Motor neuron (in vitro differentiated cells): ENCODE measurements around the gene SUGCT. TPM values are rescaled to one million over a fixed set of nuclear protein-coding genes. Genes with fewer than 3 reads are reported as not detected.

Experiments used
- ATAC-seq, 8 experiments: fragments of 200-7000 bp; cut with Tn5 transposase; replicated peaks in 6 of 8; 2 replicates each; pipeline ENCODE4 v1.8.0; 2021; ENCODE audit warnings: mild to moderate bottlenecking in 8 of 8, moderate library complexity in 8 of 8
- H3K27ac ChIP-seq, 2 donors: fragments of 250-450 bp; sonication (Bioruptor Pico); 2 replicates each; pipeline ENCODE4 v1.9.0; 2021; ENCODE audit warnings: antibody characterized with exemption in 2 of 2, mild to moderate bottlenecking in 2 of 2, moderate library complexity in 1 of 2
- H3K4me1 ChIP-seq, 2 donors: fragments of 250-450 bp; sonication (Bioruptor Pico); replicated peaks in 1 of 2; 2 replicates each; pipeline ENCODE4 v1.6.1; 2021; ENCODE audit warnings: antibody characterized with exemption in 2 of 2, mild to moderate bottlenecking in 2 of 2, moderate library complexity in 1 of 2
- H3K4me3 ChIP-seq, 5 donors: fragments of 250-450 bp; sonication (Bioruptor Pico); 2 replicates each; pipeline ENCODE4 v1.9.0; 2021; ENCODE audit warnings: antibody characterized with exemption in 5 of 5, mild to moderate bottlenecking in 5 of 5, moderate library complexity in 4 of 5
- WGBS, 10 experiments: fragments of 450-650 bp; shearing (Covaris generic); methylation state at CpG; one replicate each; pipeline ENCODE4 v1.0.0; 2022; 5-methylcytosine and 5-hydroxymethylcytosine counted together
- in situ Hi-C, 9 experiments: fragments of 400-800 bp; cut with MboI; loops; one replicate each; pipeline ENCODE4 v1.15.0; 2021; ENCODE audit warnings: low sequenced_read_pairs in 9 of 9, low pct_unique_long_range_greater_than_20kb in 2 of 9; ENCODE audit not compliant: unreplicated experiment in 9 of 9
- total RNA-seq, 8 experiments: library from RNA; unstranded; fragments of 300-600 nt; gene quantifications; 2 replicates each; pipeline versions ENCODE4 v1.2.3 to v1.2.4, GENCODE V29; 2022

Gene SUGCT
- total RNA-seq, 8 experiments from 2014 or later, result 2.3 to 26.1 (median 4.2) TPM

- WGBS, 10 experiments, result 3 to 74% (median 45%) methylated on average over 2 to 4 of the region's 4 CpGs
- ATAC-seq, result peak in 2 of 8 experiments; percentile 39 to 47
- H3K27ac ChIP-seq, result no peak overlapping the region
Measured at GRCh38 chr7:40299097-40299496, 164.3 kb downstream of the SUGCT start.

GRCh38 chr7:40300146-40300670 is 165.4 kb downstream of the SUGCT start:
- in situ Hi-C loops, result loop anchor here in 1 of 9 experiments (25.0 kb wide), 1 partner anchor 1437 kb away; no protein-coding TSS in a partner anchor
- Histone ChIP-seq H3K27ac (no peak overlapping the region), H3K4me3 (no peak overlapping the region), H3K4me1 (no peaks in the 10 kb centered on the region)
- ATAC-seq, result no peak
- WGBS, 10 experiments, result 60 to 100% (median 83%) methylated on average over 1 to 3 of the region's 3 CpGs

More at GRCh38 chr7:40299097-40299496, 164.3 kb downstream of the SUGCT start:
- Histone ChIP-seq H3K4me1 (no peaks in the 10 kb centered on the region), H3K4me3 (no peak overlapping the region)
- in situ Hi-C loops, result no loop called here

GRCh38 chr7:40301486-40302068 is 166.8 kb downstream of the SUGCT start:
- ATAC-seq, result no peak
- 20 to 83% (median 58%) methylated on average over 1 of the region's 1 CpG; no CpG with 5 or more reads in 6 of the 10 experiments for WGBS, 10 experiments
- no peak overlapping the region for H3K4me3 ChIP-seq

GRCh38 chr7:40303996-40304395 is 169.2 kb downstream of the SUGCT start:
- H3K27ac ChIP-seq, result no peak overlapping the region
- 20 to 94% (median 76%) methylated on average over 1 to 2 of the region's 2 CpGs; no CpG with 5 or more reads in 1 of the 10 experiments for WGBS, 10 experiments
- no peak overlapping the region for H3K4me3 ChIP-seq
- in situ Hi-C loops, result loop anchor here in 1 of 9 experiments (25.0 kb wide), 1 partner anchor 1433 kb away; no protein-coding TSS in a partner anchor
- no peak for ATAC-seq
- no peaks in the 10 kb centered on the region for H3K4me1 ChIP-seq

More at GRCh38 chr7:40301486-40302068, 166.8 kb downstream of the SUGCT start:
- in situ Hi-C loops, result loop anchor here in 1 of 9 experiments (25.0 kb wide), 1 partner anchor 1436 kb away; no protein-coding TSS in a partner anchor
- Histone ChIP-seq H3K27ac (no peak overlapping the region), H3K4me1 (no peaks in the 10 kb centered on the region)

GRCh38 chr7:40305229-40305628 is 170.4 kb downstream of the SUGCT start:
- Histone ChIP-seq H3K4me1 (no peaks in the 10 kb centered on the region), H3K4me3 (no peak overlapping the region), H3K27ac (no peak overlapping the region)
- ATAC-seq, result no peak
- in situ Hi-C loops, result loop anchor here in 1 of 9 experiments (25.0 kb wide), 1 partner anchor 1432 kb away; no protein-coding TSS in a partner anchor

GRCh38 chr7:40306025-40306424 is 171.2 kb downstream of the SUGCT start:
- H3K4me1 ChIP-seq, result no peaks in the 10 kb centered on the region
- H3K4me3 ChIP-seq, result no peak overlapping the region
- WGBS, 10 experiments, result 9 to 100% (median 81%) methylated on average over 1 to 2 of the region's 2 CpGs
- H3K27ac ChIP-seq, result no peak overlapping the region
- no peak for ATAC-seq
- in situ Hi-C loops, result loop anchor here in 1 of 9 experiments (25.0 kb wide), 1 partner anchor 1431 kb away; no protein-coding TSS in a partner anchor

GRCh38 chr7:40306596-40306995 is 171.8 kb downstream of the SUGCT start:
- ATAC-seq, result no peak
- Histone ChIP-seq H3K27ac (no peak overlapping the region), H3K4me3 (no peak overlapping the region), H3K4me1 (no peaks in the 10 kb centered on the region)
- in situ Hi-C loops, result loop anchor here in 1 of 9 experiments (25.0 kb wide), 1 partner anchor 1431 kb away; no protein-coding TSS in a partner anchor

GRCh38 chr7:40310258-40310657 is 175.5 kb downstream of the SUGCT start:
- Histone ChIP-seq H3K4me3 (no peak overlapping the region), H3K4me1 (no peaks in the 10 kb centered on the region), H3K27ac (no peak overlapping the region)
- in situ Hi-C loops, result loop anchor here in 1 of 9 experiments (25.0 kb wide), 1 partner anchor 1427 kb away; no protein-coding TSS in a partner anchor
- ATAC-seq, result no peak
- whole genome bisulfite sequencing, 10 experiments, result 10 to 100% (median 81%) methylated on average over 2 to 4 of the region's 4 CpGs

- WGBS, 10 experiments, result 62 to 89% (median 76%) methylated on average over 2 to 3 of the region's 3 CpGs
- Histone ChIP-seq H3K27ac (no peak overlapping the region), H3K4me3 (no peak overlapping the region), H3K4me1 (no peaks in the 10 kb centered on the region)
- in situ Hi-C loops, result loop anchor here in 1 of 9 experiments (25.0 kb wide), 1 partner anchor 1426 kb away; no protein-coding TSS in a partner anchor
- no peak for ATAC-seq
Measured at GRCh38 chr7:40311307-40311706, 176.5 kb downstream of the SUGCT start.

- Histone ChIP-seq H3K4me1 (no peaks in the 10 kb centered on the region), H3K27ac (no peak overlapping the region), H3K4me3 (no peak overlapping the region)
- 58 to 100% (median 100%) methylated on average over 1 to 2 of the region's 2 CpGs; no CpG with 5 or more reads in 3 of the 10 experiments for whole genome bisulfite sequencing, 10 experiments
- in situ Hi-C loops, result loop anchor here in 1 of 9 experiments (25.0 kb wide), 1 partner anchor 1422 kb away; no protein-coding TSS in a partner anchor
- peak in 1 of 8 experiments; percentile 24 for ATAC-seq
Measured at GRCh38 chr7:40315277-40315676, 180.5 kb downstream of the SUGCT start.

- Histone ChIP-seq H3K4me1 (no peaks in the 10 kb centered on the region), H3K27ac (no peak overlapping the region), H3K4me3 (no peak overlapping the region)
- WGBS, 10 experiments, result 30 to 100% (median 69%) methylated on average over 2 to 3 of the region's 3 CpGs; no CpG with 5 or more reads in 1 of the 10 experiments
- ATAC-seq, result no peak
- in situ Hi-C loops, result loop anchor here in 1 of 9 experiments (25.0 kb wide), 1 partner anchor 1421 kb away; no protein-coding TSS in a partner anchor
Measured at GRCh38 chr7:40316176-40316575, 181.4 kb downstream of the SUGCT start.

- in situ Hi-C loops, result loop anchor here in 4 of 9 experiments (25.0 kb wide), 3 partner anchors 162 to 1412 kb away; partner anchors contain the start of gene INHBA (in 3 of the 4)
- ATAC-seq, result no peak
- H3K27ac ChIP-seq, result no peak overlapping the region
- no peak overlapping the region for H3K4me3 ChIP-seq
- peaks cover 0 to 3% of the 10 kb centered on the region in 2 donors for H3K4me1 ChIP-seq
Measured at GRCh38 chr7:40324914-40325313, 190.1 kb downstream of the SUGCT start.

- in situ Hi-C loops, result loop anchor here in 3 of 9 experiments (25.0 kb wide), 2 partner anchors 160 to 1385 kb away; partner anchors contain the start of gene INHBA (in 3 of the 3)
- H3K27ac ChIP-seq, result no peak overlapping the region
- H3K4me1 ChIP-seq, result peaks cover 0 to 5% of the 10 kb centered on the region in 2 donors
- H3K4me3 ChIP-seq, result no peak overlapping the region
- ATAC-seq, result no peak
- WGBS, 10 experiments, result 60 to 100% (median 86%) methylated on average over 1 to 2 of the region's 2 CpGs; no CpG with 5 or more reads in 1 of the 10 experiments
Measured at GRCh38 chr7:40327113-40327512, 192.3 kb downstream of the SUGCT start.
